Skeletal muscle tissue (tissue), 4 donors: ENCODE results near the gene ATP5MG. TPM values are rescaled to one million over a fixed set of nuclear protein-coding genes. Genes with fewer than 3 reads are reported as not detected.

Source experiments
- H3K27ac ChIP-seq: one replicate; pipeline ENCODE4 v1.7.0; 2013; ENCODE audit warnings: mild to moderate bottlenecking, low read depth, low read length, inconsistent platforms
- H3K27me3 ChIP-seq, 3 donors: one replicate each; pipeline ENCODE4 v1.7.0; 2013; ENCODE audit warnings: low read length in 3 of 3; ENCODE audit not compliant: control insufficient read depth in 3 of 3, insufficient read depth in 3 of 3
- H3K36me3 ChIP-seq, 3 donors: one replicate each; pipeline ENCODE4 v1.7.0; 2013; ENCODE audit warnings: low read length in 3 of 3; ENCODE audit not compliant: control insufficient read depth in 3 of 3, insufficient read depth in 3 of 3
- H3K4me1 ChIP-seq, 3 donors: one replicate each; pipeline ENCODE4 v1.7.0; 2013; ENCODE audit warnings: low read length in 3 of 3, mild to moderate bottlenecking in 3 of 3; ENCODE audit not compliant: control insufficient read depth in 3 of 3, insufficient read depth in 3 of 3
- H3K4me3 ChIP-seq, 3 donors: one replicate each; pipeline ENCODE4 v1.7.0; 2013; ENCODE audit warnings: low read length in 3 of 3
- H3K9ac ChIP-seq, 3 donors: one replicate each; pipeline ENCODE4 v1.7.0; 2013; ENCODE audit warnings: low read length in 3 of 3, mild to moderate bottlenecking in 3 of 3, moderate library complexity in 2 of 3, low read depth in 1 of 3
- H3K9me3 ChIP-seq, 3 donors: one replicate each; pipeline ENCODE4 v1.7.0; 2013; ENCODE audit warnings: low read length in 3 of 3; ENCODE audit not compliant: control insufficient read depth in 3 of 3
- total RNA-seq: library from RNA; depleted of rRNA; stranded (reverse); fragments of >200 nt; gene quantifications from one replicate; pipeline ENCODE4 v1.2.3, GENCODE V29; 2014
- donor health status: Osteomylitis.

The ATP5MG gene
- total RNA-seq, 1 donor from 2014 or later = 79.9 TPM

- Histone ChIP-seq H3K36me3 (peaks cover 0 to 5% (median 2%) of the 10 kb centered on the region in 3 donors), H3K4me1 (no peaks in the 10 kb centered on the region)
These were observed 48.0 kb downstream of the ATP5MG start for GRCh38 chr11:118449316-118449918.

DNA sequence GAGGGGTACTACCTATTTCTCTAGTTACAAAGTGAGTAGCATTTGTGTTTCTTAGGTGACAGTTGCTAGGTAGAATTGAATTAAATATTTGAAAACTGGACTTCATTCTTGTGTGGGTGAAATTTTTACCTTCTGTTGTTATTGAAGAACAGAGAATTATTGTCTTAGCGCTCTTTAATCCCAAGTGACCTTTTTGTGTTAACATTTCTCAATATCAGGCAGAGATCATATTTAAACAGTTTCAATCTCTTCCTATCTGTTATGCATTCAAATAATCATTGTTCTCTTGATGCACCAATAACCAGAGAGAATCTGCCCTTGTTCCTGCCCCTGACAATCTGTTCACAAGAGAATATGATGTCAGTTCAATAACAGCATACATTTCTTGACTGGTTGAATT, 49.0 kb downstream of the ATP5MG start:
- Histone ChIP-seq H3K9me3 (no peaks in the 10 kb centered on the region), H3K9ac (no peak overlapping the region), H3K4me1 (no peaks in the 10 kb centered on the region), H3K27ac (no peak overlapping the region), H3K27me3 (no peaks in the 10 kb centered on the region), H3K36me3 (peaks cover 0 to 5% (median 2%) of the 10 kb centered on the region in 3 donors), H3K4me3 (no peak overlapping the region)

More at GRCh38 chr11:118449316-118449918, 48.0 kb downstream of the ATP5MG start:
- no peak overlapping the region for H3K4me3 ChIP-seq
- no peaks in the 10 kb centered on the region for H3K27me3 ChIP-seq
- no peak overlapping the region for H3K9ac ChIP-seq
- no peaks in the 10 kb centered on the region for H3K9me3 ChIP-seq
- H3K27ac ChIP-seq = no peak overlapping the region

Other genes starting within 250 kb of the ATP5MG start
- 2.1 TPM for gene SCN4B, start 248.8 kb upstream of the ATP5MG start, total RNA-seq
- 2.1 TPM for gene SCN2B, start 225.0 kb upstream of the ATP5MG start, total RNA-seq
- 6.8 TPM for gene JAML, start 176.6 kb upstream of the ATP5MG start, total RNA-seq
- gene MPZL3, start 149.2 kb upstream of the ATP5MG start, total RNA-seq = 1.0 TPM
- 1.0 TPM for gene MPZL2, start 137.3 kb upstream of the ATP5MG start, total RNA-seq
- not detected for gene CD3E, start 96.9 kb upstream of the ATP5MG start, total RNA-seq
- gene CD3D, start 58.9 kb upstream of the ATP5MG start, total RNA-seq = not detected
- under 0.01 TPM for gene CD3G, start 57.3 kb upstream of the ATP5MG start, total RNA-seq
- 21.4 TPM for gene UBE4A, start 42.0 kb upstream of the ATP5MG start, total RNA-seq
- gene KMT2A, start 34.9 kb downstream of the ATP5MG start, total RNA-seq = 20.4 TPM
- gene TTC36, start 125.9 kb downstream of the ATP5MG start, total RNA-seq = 1.0 TPM
- gene TMEM25, start 129.6 kb downstream of the ATP5MG start, total RNA-seq = 8.9 TPM
- 26.6 TPM for gene IFT46, start 164.3 kb downstream of the ATP5MG start, total RNA-seq
- gene ARCN1, start 170.8 kb downstream of the ATP5MG start, total RNA-seq = 61.1 TPM
- 54.8 TPM for gene PHLDB1, start 206.0 kb downstream of the ATP5MG start, total RNA-seq